Gastroesophageal sphincter (tissue), 4 donors: ENCODE measurements around the gene HERC4. TPM values are rescaled to one million over a fixed set of nuclear protein-coding genes. Genes with fewer than 3 reads are reported as not detected.
"Not testable (repeated sequence)": the region's sequence is repeated elsewhere in the genome, so short reads cannot be mapped to it uniquely, and the experiment has no call there.

Experiments used
- ATAC-seq: fragments of 150-250 bp; one replicate; pipeline ENCODE4 v1.9.1; 2016; ENCODE audit warnings: mild to moderate bottlenecking, moderate library complexity
- H3K27ac ChIP-seq, 4 donors: fragments of 200-600 bp; sonication (generic) in 3 of 4; 1 replicate in 3 of 4; 2 replicates in 1 of 4; pipeline ENCODE4 v1.5.1; 2016 to 2019
- H3K27me3 ChIP-seq: fragments of 200-600 bp; sonication (generic); one replicate; pipeline ENCODE4 v1.5.1; 2019
- H3K36me3 ChIP-seq, 2 donors: fragments of 200-600 bp; sonication (generic); one replicate each; pipeline ENCODE4 v1.5.1; 2019; ENCODE audit warnings: control low read depth in 1 of 2
- H3K4me1 ChIP-seq, 3 donors: fragments of 200-600 bp; sonication (generic); 1 replicate in 2 of 3; 2 replicates in 1 of 3; pipeline ENCODE4 v1.5.1; 2016 to 2019; ENCODE audit warnings: control low read depth in 2 of 3
- H3K4me3 ChIP-seq, 2 donors: fragments of 200-600 bp; sonication (generic); one replicate each; pipeline ENCODE4 v1.5.1; 2019; ENCODE audit warnings: mild to moderate bottlenecking in 1 of 2, moderate library complexity in 1 of 2
- H3K9me3 ChIP-seq, 3 donors: fragments of 200-600 bp; sonication (generic); one replicate each; pipeline ENCODE4 v1.5.1; 2017 to 2019; ENCODE audit warnings: control low read depth in 2 of 3
- CTCF ChIP-seq, 4 experiments: fragments of 200-600 bp in 2 of 4; fragments of 450-650 bp in 2 of 4; sonication (generic) in 1 of 4; IDR thresholded peaks; one replicate each; pipeline ENCODE4 v1.5.1; 2017 to 2019; ENCODE audit warnings: antibody characterized with exemption in 4 of 4, mild to moderate bottlenecking in 2 of 4, moderate library complexity in 2 of 4
- EP300 ChIP-seq: sonication (generic); formaldehyde crosslinking; IDR thresholded peaks from one replicate; pipeline ENCODE4 v1.6.1; 2017; ENCODE audit warnings: antibody characterized with exemption, mild to moderate bottlenecking
- POLR2A ChIP-seq, 2 donors: fragments of 450-650 bp; IDR thresholded peaks; one replicate each; pipeline ENCODE4 v1.6.1; 2017; ENCODE audit warnings: antibody characterized with exemption in 2 of 2, mild to moderate bottlenecking in 2 of 2, moderate library complexity in 1 of 2
- POLR2AphosphoS5 ChIP-seq: sonication (generic); formaldehyde crosslinking; IDR thresholded peaks from one replicate; pipeline ENCODE4 v1.6.1; 2017; ENCODE audit warnings: antibody characterized with exemption
- WGBS, 2 donors: methylation state at CpG; one replicate each; pipeline ENCODE4 v1.1.5; 2018; ENCODE audit warnings: low coverage in 1 of 2; 5-methylcytosine and 5-hydroxymethylcytosine counted together
- total RNA-seq, 4 donors: library from RNA; depleted of rRNA; stranded (reverse); fragments of >200 nt; gene quantifications; one replicate each; pipeline ENCODE4 v1.1.0, GENCODE V29; 2016

Gene HERC4
- total RNA-seq, 4 donors from 2014 or later: 30.3 to 58.4 (median 43.0) TPM

DNA sequence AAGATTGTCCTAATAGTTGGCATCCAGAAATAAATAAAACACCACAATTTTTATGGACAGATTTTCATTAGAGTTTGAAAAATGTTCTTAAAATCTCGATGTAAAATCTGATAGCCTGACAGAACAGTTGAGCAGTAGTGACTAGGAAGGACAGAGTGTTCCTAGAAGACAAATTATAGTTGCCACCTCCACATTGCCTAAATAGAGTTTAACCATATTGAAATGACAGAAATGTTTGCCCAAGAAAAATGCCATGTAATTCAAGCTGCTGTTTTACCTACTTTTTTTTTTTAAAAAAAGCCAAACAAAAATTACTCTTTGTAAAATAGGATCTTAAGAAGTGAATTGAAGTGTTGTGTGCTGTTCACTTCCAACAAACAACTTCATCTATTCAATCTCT lies 8.9 kb upstream of the HERC4 start:
- no peak for TF ChIP-seq POLR2AphosphoS5
- no peak for TF ChIP-seq POLR2A (IDR thresholded peaks at IDR 0.05)
- TF ChIP-seq CTCF (IDR thresholded peaks at IDR 0.05): no peak
- TF ChIP-seq EP300: no peak
- Histone ChIP-seq H3K4me1 (no peaks in the 10 kb centered on the region), H3K36me3 (no peaks in the 10 kb centered on the region), H3K27me3 (no peaks in the 10 kb centered on the region), H3K27ac (no peak overlapping the region), H3K4me3 (no peak overlapping the region), H3K9me3 (no peaks in the 10 kb centered on the region)
- ATAC-seq: no peak
- WGBS, 2 donors: 30 to 36% methylated on average over 1 of the region's 1 CpG

GRCh38 chr10:68082872-68083271 lies 7.8 kb upstream of the HERC4 start:
- H3K9me3 ChIP-seq: no peaks in the 10 kb centered on the region
- no peak for TF ChIP-seq POLR2AphosphoS5
- peak in 3 of 4 experiments; percentile 39 to 54 (median 48) for TF ChIP-seq CTCF (IDR thresholded peaks at IDR 0.05)
- no peaks in the 10 kb centered on the region for H3K27me3 ChIP-seq
- H3K36me3 ChIP-seq: no peaks in the 10 kb centered on the region
- no peak for ATAC-seq
- WGBS, 2 donors: 31 to 40% methylated on average over 1 of the region's 1 CpG
- H3K4me1 ChIP-seq: no peaks in the 10 kb centered on the region
- no peak overlapping the region for H3K4me3 ChIP-seq
- H3K27ac ChIP-seq: no peak overlapping the region

- Histone ChIP-seq H3K4me1 (no peaks in the 10 kb centered on the region), H3K9me3 (no peaks in the 10 kb centered on the region), H3K36me3 (no peaks in the 10 kb centered on the region), H3K27me3 (no peaks in the 10 kb centered on the region), H3K4me3 (no peak overlapping the region), H3K27ac (no peak overlapping the region)
- 81 to 86% methylated on average over 4 to 5 of the region's 6 CpGs for WGBS, 2 donors
- no peak for TF ChIP-seq POLR2A (IDR thresholded peaks at IDR 0.05)
- no peak for ATAC-seq
These were observed 6.8 kb upstream of the HERC4 start for GRCh38 chr10:68081916-68082315.

DNA sequence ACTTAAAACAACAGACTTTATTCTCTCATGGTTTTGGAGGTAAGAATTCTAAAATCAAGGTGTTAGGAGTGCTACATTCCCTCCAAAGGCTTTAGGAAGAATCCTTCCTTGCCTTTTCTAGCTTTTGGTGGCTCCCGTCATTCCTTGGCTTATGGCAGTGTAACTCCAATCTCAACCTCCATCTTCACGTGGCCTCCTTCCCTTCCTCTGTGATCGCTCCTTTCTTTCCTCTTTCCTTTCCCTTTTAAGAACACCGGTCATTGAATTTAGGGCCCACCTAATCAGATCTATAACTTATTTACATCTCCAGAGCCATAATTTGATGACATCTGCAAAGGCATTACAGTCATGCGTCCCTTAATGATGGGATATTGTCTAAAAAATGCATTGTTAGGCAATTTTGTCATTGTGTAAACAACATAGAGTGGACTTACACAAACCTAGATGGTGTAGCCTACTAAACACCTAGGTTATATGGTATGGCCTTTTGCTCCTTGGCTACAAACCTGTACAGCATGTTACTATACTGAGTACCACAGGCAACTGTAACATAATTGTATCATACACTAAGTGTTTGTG lies 5.9 kb upstream of the HERC4 start:
- 73 to 83% methylated on average over 3 to 5 of the region's 5 CpGs for WGBS, 2 donors
- no peak overlapping the region for H3K4me3 ChIP-seq
- no peaks in the 10 kb centered on the region for H3K27me3 ChIP-seq
- peaks cover 0 to under 1% (median 0%) of the 10 kb centered on the region in 3 donors for H3K4me1 ChIP-seq
- H3K36me3 ChIP-seq: no peaks in the 10 kb centered on the region
- no peaks in the 10 kb centered on the region for H3K9me3 ChIP-seq
- no peak overlapping the region for H3K27ac ChIP-seq
- TF ChIP-seq POLR2A (IDR thresholded peaks at IDR 0.05) (no peak), POLR2AphosphoS5 (no peak), EP300 (no peak), CTCF (IDR thresholded peaks at IDR 0.05) (no peak)
- no peak for ATAC-seq

DNA sequence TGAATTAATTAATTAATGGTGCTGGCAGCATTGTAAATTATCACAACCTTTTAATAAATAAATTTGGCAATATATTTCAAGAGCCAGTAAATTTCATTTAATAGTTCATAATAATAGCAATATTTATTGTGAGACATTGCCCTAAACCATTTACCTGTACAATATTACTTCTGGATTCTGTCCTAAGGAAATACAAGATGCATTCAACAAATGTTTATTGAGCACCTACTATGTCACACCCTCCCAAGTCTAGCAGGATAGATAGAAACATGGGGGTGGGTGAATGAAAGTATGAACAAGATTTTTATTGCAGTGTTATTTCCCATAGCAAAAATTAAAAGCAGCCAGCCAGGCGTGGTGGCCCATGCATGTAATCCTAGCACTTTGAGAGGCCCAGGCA lies 4.4 kb upstream of the HERC4 start:
- Histone ChIP-seq H3K4me3 (no peak overlapping the region), H3K27ac (no peak overlapping the region), H3K9me3 (no peaks in the 10 kb centered on the region), H3K4me1 (peaks cover 0 to 7% (median 3%) of the 10 kb centered on the region in 3 donors), H3K36me3 (no peaks in the 10 kb centered on the region), H3K27me3 (no peaks in the 10 kb centered on the region)
- TF ChIP-seq POLR2AphosphoS5: no peak
- ATAC-seq: no peak
- WGBS, 2 donors: 89 to 100% methylated on average over 1 of the region's 1 CpG

- WGBS, 2 donors: 95% methylated on average over 5 of the region's 5 CpGs; no CpG with 5 or more reads in 1 of the 2 donors
- ATAC-seq: no peak
These were observed 1.9 kb upstream of the HERC4 start for GRCh38 chr10:68077026-68077425.

DNA sequence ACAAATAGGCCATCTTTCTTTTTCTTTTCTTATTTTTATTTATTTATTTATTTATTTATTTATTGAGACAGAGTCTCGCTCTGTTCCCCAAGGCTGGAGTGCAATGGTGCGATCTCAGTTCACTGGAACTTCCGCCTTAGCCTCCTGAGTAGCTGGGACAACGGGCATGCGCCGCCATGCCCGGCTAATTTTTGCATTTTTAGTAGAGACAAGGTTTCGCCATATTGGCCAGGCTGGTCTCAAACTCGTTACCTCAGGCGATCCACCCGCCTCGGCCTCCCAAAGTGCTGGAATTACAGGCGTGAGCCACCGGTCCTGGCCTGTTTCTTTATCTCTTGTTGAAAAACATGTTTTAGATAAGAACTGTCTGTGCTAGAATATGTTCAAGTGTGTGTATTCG lies 998 bp upstream of the HERC4 start:
- not testable (repeated sequence) for H3K27ac ChIP-seq, H3K27me3 ChIP-seq, H3K36me3 ChIP-seq, H3K4me3 ChIP-seq, ATAC-seq, H3K9me3 ChIP-seq
- WGBS, 2 donors: 95 to 97% methylated on average over 5 to 15 of the region's 15 CpGs
- H3K4me1 ChIP-seq: peaks cover 7 to 36% (median 11%) of the 10 kb centered on the region in 3 donors

More at GRCh38 chr10:68077026-68077425, 1.9 kb upstream of the HERC4 start:
- H3K36me3 ChIP-seq: no peaks in the 10 kb centered on the region
- TF ChIP-seq POLR2AphosphoS5: no peak
- no peak for TF ChIP-seq POLR2A (IDR thresholded peaks at IDR 0.05)
- TF ChIP-seq EP300: no peak
- TF ChIP-seq CTCF (IDR thresholded peaks at IDR 0.05): no peak
- H3K27ac ChIP-seq: no peak overlapping the region
- no peak overlapping the region for H3K4me3 ChIP-seq
- H3K27me3 ChIP-seq: no peaks in the 10 kb centered on the region
- peaks cover 3 to 27% (median 11%) of the 10 kb centered on the region in 3 donors for H3K4me1 ChIP-seq
- H3K9me3 ChIP-seq: no peaks in the 10 kb centered on the region
